Heart left ventricle (tissue), 13 donors: Measurements from ENCODE around the gene UGT1A10.

Source experiments
- CTCF ChIP-seq, 12 donors: fragments of 200-600 bp; sonication (generic) in 4 of 12; IDR thresholded peaks; one replicate each; pipeline versions ENCODE4 v1.5.0 to v1.8.0; 2018 to 2022; ENCODE audit warnings: antibody characterized with exemption in 12 of 12, mild to moderate bottlenecking in 5 of 12
- POLR2A ChIP-seq, 2 donors: fragments of 450-650 bp; IDR thresholded peaks; one replicate each; pipeline ENCODE4 v1.6.1; 2017; ENCODE audit warnings: antibody characterized with exemption in 2 of 2, mild to moderate bottlenecking in 2 of 2, moderate library complexity in 2 of 2
- donor health status: ischemic (EF 13 %, LVEDD 7.1; RV severe dilation, severe dysfunction).
- donor health status: DM: no; HTN: yes; CAD: no.
- donor health status: DM: no; HTN: no; CAD: no.
- donor health status: ischemic (EF 25% LVEDD 6.9; RV normal size, moderate dysfunction).
- donor health status: ischemic (EF 25% LVEDD 5.7; RV mildly dilated, moderate dysfunction).
- donor health status: ischemic (EF 35%, LVEDD 5.7; RV mildly dilated, moderate dysfunction).
- donor health status: nonischemic (EF 11% LVEDD 7.7; RV severe dilation, severe dysfunction).
- donor health status: DM: yes; HTN: yes; CAD: no.
- donor health status: PGD.
- donor health status: ischemic (EF 29% LVEDD 5.4; RV normal size, mild dysfunction).
- donor health status: nonischemic (EF 23%, LVEDD 6.1; RV moderate dilation, normal function).

DNA sequence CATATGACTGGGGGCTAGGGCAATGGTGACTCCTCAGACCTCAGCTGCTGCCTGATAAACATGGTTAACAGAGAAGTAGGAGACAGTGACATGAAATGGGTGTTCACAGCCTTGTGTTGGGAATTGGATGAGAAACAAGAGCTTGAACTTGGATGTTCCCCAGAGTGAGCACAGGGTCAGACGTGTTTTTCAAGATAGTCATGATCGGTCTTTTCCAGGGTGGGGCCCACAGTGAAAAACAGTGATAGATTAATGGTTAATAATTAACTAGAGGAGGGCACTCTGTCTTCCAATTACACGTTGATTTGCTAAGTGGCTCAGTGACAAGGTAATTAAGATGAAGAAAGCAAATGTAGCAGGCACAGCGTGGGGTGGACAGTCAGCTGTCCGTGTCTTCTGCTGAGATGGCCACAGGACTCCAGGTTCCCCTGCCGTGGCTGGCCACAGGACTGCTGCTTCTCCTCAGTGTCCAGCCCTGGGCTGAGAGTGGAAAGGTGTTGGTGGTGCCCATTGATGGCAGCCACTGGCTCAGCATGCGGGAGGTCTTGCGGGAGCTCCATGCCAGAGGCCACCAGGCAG is 92.6 kb downstream of the UGT1A10 start, which contains the start of gene UGT1A3:
- TF ChIP-seq CTCF (IDR thresholded peaks at IDR 0.05) (no peak), POLR2A (IDR thresholded peaks at IDR 0.05) (no peak)
